Astrocyte of the spinal cord (primary cell): ENCODE results near the gene GPR78.

Source experiments
- DNase-seq: peaks from one replicate; pipeline ENCODE4 v3.0.0; 2011; ENCODE audit warnings: low read depth, low spot score
- H3K4me3 ChIP-seq: 2 replicates; pipeline ENCODE4 v1.5.1; 2011; ENCODE audit warnings: low read depth, mild to moderate bottlenecking, low read length, moderate library complexity
- in situ Hi-C: cut with HindIII; loops from 2 replicates; pipeline ENCODE4 v1.10.0; 2017; ENCODE audit warnings: low sequenced_read_pairs
- TF ChIP-seq, protein P1 (sequence below): IDR thresholded peaks from 2 replicates; pipeline ENCODE4 v1.5.1; 2012; ENCODE audit warnings: low read depth, mild to moderate bottlenecking, low read length, inconsistent platforms

The GPR78 gene

DNA sequence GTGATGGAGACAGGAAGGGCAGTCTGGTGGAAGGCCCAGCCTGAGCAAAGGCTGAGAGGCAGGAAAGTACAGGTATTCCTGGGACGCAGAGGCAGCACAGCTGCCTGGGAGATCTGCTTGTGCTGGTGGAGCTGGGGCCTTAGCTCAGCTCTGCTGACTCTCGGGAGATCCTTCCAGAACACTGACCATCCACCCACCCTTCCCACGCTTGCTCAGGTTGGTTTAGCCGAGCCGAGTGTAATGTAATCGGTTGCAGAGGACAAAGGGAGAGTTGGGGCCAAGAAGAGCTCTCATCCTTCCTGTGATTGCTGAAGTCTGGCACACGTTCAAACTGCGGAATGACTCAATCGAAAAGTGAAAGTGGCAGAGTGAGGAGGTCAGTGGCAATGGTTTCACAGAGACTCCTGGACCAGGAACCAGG, 43.1 kb upstream of the GPR78 start:
- in situ Hi-C loops: no loop called here
- TF ChIP-seq, protein P1, sequence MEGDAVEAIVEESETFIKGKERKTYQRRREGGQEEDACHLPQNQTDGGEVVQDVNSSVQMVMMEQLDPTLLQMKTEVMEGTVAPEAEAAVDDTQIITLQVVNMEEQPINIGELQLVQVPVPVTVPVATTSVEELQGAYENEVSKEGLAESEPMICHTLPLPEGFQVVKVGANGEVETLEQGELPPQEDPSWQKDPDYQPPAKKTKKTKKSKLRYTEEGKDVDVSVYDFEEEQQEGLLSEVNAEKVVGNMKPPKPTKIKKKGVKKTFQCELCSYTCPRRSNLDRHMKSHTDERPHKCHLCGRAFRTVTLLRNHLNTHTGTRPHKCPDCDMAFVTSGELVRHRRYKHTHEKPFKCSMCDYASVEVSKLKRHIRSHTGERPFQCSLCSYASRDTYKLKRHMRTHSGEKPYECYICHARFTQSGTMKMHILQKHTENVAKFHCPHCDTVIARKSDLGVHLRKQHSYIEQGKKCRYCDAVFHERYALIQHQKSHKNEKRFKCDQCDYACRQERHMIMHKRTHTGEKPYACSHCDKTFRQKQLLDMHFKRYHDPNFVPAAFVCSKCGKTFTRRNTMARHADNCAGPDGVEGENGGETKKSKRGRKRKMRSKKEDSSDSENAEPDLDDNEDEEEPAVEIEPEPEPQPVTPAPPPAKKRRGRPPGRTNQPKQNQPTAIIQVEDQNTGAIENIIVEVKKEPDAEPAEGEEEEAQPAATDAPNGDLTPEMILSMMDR: no peak
- DNase-seq: peak; percentile 81
- H3K4me3 ChIP-seq: no peak overlapping the region

DNA sequence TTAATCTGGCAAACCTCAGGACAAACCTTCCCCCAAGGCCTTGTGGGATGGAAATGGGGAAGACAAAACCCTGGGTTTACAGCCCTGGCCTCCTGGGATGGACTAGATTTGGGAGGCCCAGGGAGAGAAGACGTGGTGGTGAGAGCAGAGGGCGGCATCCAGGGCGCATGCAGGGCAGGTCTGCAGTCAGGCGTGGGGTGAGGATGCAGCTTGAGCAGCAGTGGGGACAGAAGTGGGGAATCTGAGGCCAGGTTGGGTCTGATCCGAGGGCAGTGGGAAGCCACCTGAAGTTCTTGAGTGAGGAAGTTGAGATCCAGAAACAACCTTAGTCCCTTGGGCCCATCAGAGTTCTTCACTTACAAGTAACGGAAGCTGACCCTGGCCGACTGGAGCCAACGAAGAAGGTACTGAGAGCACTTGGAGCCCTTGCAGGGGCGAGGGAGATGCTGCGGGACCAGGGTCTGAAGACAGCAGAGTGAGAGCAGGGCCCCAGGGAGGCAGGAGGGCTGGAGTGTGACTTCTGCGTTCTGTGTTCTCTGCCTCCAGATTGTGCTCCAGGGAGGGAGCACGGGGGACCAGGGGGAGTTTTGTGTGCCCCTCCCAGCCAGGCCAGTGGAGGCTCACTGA, 42.0 kb upstream of the GPR78 start:
- DNase-seq: no peak
- TF ChIP-seq, protein P1: no peak
- in situ Hi-C loops: no loop called here
- no peak overlapping the region for H3K4me3 ChIP-seq

DNA sequence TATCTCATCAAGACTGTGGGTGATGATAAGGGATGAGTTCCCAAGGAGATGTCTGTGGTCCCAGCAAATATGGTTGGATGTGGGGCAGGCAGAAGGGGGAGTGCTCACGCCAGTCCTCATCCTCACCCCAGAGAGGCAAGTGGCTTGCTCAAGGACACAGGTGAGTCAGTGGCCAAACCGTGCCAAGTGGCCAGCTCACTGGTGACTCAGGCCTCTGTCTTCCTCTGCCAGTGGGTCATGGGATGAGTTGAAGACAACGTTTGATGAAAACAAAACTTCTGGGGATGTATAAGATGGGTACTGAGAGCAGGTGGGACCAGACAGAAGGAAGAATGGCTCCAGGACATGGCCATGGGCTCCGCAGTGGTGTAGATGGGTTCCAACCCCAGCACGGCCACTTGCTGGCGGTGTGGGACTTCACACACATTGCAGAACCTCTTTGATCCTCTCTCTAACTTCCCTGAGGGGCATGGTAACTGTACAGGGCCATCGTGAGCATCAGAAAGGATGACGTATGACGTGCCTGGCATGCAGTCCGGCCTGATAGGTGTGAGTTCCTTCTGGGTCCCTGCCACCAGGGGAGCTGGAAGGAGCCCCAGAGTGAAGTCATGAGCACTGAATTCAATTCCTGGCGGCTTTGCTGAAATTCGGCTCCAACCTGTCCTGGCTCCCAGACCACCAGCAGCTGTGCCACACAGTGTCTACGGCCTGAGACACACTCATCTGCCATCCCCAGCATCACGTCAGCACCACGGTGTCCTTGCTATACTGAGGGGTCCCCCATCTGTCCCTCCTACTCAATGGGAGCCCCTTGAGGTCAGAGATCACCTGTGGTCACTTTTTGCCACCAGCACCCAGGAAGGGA, 41.3 kb upstream of the GPR78 start:
- in situ Hi-C loops: no loop called here
- TF ChIP-seq, protein P1: no peak
- peak; percentile 21 for DNase-seq
- H3K4me3 ChIP-seq: no peak overlapping the region

DNA sequence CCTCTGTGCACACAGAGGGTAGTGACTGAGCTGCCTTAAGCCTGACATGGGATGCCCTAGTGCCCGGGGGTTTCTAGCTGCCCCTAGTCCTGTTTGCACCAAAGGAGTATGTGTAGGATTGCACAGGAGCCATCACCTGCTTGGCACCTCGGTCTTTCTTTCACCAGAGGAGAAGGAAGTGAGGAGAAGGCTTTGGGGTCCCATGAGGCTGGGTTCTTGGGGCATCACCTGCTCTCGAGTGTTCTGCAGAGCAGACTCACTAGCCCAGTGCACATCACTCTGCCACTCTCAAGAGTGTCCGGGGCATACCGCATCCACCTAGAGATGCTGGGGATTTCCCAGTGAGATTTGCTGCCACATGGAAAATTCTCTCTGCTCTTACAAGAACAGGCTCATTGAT, 40.5 kb upstream of the GPR78 start:
- TF ChIP-seq, protein P1: no peak
- in situ Hi-C loops: no loop called here
- no peak for DNase-seq
- no peak overlapping the region for H3K4me3 ChIP-seq

DNA sequence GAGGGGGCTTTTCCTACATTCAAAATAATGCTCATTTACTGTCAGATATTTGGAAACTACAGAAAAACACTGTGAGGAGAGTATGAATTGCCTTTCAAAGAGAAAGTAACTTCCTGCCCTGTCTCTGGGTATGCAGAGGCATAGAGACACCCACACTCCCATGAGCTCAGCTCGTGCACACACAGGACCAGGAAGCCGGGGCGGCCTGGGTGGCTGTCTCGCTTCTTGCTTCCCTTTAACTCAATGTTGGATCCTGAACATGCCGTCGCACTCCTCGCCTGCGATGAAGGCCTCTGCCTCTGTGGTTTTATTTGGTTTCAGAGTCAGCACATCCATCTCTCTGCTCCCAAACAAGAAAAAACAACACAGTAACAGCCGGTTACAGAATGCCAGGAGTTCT, 40.1 kb upstream of the GPR78 start:
- H3K4me3 ChIP-seq: no peak overlapping the region
- no peak for DNase-seq
- TF ChIP-seq, protein P1: no peak
- in situ Hi-C loops: no loop called here

DNA sequence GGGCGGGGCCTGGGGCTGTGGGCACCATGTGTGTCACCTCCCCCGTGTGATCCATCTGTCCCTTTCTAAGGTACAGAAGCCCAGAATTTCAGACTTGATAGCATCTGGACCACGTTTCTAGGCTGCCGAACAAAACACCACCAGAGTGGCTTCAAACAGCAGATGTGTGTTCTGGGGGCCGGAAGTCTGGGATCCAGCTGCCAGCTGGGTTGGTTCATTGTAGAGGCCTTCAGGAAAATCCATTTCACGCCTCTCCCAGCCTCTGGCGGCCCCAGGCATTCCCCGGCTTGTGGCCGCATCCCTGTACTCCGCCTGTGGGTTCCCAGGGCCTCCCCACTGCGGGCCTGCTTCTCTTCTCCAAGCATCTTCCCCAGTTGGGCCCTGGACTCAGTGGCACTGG, 39.6 kb upstream of the GPR78 start:
- TF ChIP-seq, protein P1: no peak
- no peak for DNase-seq
- in situ Hi-C loops: no loop called here
- H3K4me3 ChIP-seq: no peak overlapping the region
